Mucosa of descending colon (tissue), 3 donors: ENCODE data around the gene TKFC. TPM values are rescaled to one million over a fixed set of nuclear protein-coding genes. Genes with fewer than 3 reads are reported as not detected.

ENCODE experiments used
- ATAC-seq: fragments of 200-7000 bp; cut with Tn5 transposase; one replicate; pipeline ENCODE4 v1.9.1; 2020; ENCODE audit warnings: mild to moderate bottlenecking, moderate library complexity
- DNase-seq, 3 donors: peaks; one replicate each; pipeline ENCODE4 v3.0.0-alpha.2; 2020
- H3K36me3 ChIP-seq: fragments of 200-600 bp; one replicate; pipeline ENCODE4 v1.8.0; 2021; ENCODE audit warnings: low read depth, mild to moderate bottlenecking
- H3K4me1 ChIP-seq: fragments of 200-600 bp; one replicate; pipeline ENCODE4 v1.8.0; 2021; ENCODE audit warnings: low read depth, mild to moderate bottlenecking
- H3K4me3 ChIP-seq: fragments of 200-600 bp; one replicate; pipeline ENCODE4 v1.8.0; 2021; ENCODE audit warnings: mild to moderate bottlenecking
- H3K9me3 ChIP-seq: fragments of 200-600 bp; one replicate; pipeline ENCODE4 v1.8.0; 2021; ENCODE audit warnings: mild to moderate bottlenecking
- intact Hi-C, 2 donors: fragments of 100-400 bp; cut with DNase I in 1 of 2; cut with micrococcal nuclease in 1 of 2; formaldehyde crosslinking; loops; one replicate each; pipeline versions ENCODE4 v1.11.0 to v1.11.1; 2022; cut with DNase I, micrococcal nuclease
- total RNA-seq, 3 donors: library from RNA; stranded (reverse); fragmentation: NEBNext Ultra II Directional in 2 of 3; extraction: Animal tissue kit (Norgen Biotek cat#: 25700) in 2 of 3; gene quantifications; one replicate each; pipeline versions ENCODE4 v1.2.1 to v1.2.4, GENCODE V29; 2021 to 2023
- TF ChIP-seq, protein P1 (sequence below): fragments of 200-600 bp; IDR thresholded peaks from one replicate; pipeline ENCODE4 v1.8.0; 2022; ENCODE audit warnings: antibody characterized with exemption, mild to moderate bottlenecking
- donor health status: DM: no; HTN: no; CAD: no; lungs with moderate emphysema.
- donor health status: DM: no; HTN: no; CAD: no.
- donor health status: DM: no; HTN: yes; CAD: no.

TKFC gene
- total RNA-seq, 3 donors from 2014 or later = 30.9 to 78.8 (median 63.1) TPM

GRCh38 chr11:61358566-61358965 is 25.5 kb downstream of the TKFC start:
- Histone ChIP-seq H3K9me3 (no peaks in the 10 kb centered on the region), H3K4me3 (no peak overlapping the region), H3K4me1 (peaks cover 36% of the 10 kb centered on the region), H3K36me3 (no peaks in the 10 kb centered on the region)
- intact Hi-C loops = no loop called here
- DNase-seq (peak in 1 of 3 donors; percentile 34), ATAC-seq (no peak)
- TF ChIP-seq, protein P1, sequence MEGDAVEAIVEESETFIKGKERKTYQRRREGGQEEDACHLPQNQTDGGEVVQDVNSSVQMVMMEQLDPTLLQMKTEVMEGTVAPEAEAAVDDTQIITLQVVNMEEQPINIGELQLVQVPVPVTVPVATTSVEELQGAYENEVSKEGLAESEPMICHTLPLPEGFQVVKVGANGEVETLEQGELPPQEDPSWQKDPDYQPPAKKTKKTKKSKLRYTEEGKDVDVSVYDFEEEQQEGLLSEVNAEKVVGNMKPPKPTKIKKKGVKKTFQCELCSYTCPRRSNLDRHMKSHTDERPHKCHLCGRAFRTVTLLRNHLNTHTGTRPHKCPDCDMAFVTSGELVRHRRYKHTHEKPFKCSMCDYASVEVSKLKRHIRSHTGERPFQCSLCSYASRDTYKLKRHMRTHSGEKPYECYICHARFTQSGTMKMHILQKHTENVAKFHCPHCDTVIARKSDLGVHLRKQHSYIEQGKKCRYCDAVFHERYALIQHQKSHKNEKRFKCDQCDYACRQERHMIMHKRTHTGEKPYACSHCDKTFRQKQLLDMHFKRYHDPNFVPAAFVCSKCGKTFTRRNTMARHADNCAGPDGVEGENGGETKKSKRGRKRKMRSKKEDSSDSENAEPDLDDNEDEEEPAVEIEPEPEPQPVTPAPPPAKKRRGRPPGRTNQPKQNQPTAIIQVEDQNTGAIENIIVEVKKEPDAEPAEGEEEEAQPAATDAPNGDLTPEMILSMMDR = no peak

GRCh38 chr11:61359516-61359915 is 26.5 kb downstream of the TKFC start:
- Histone ChIP-seq H3K4me1 (peaks cover 36% of the 10 kb centered on the region), H3K36me3 (no peaks in the 10 kb centered on the region), H3K9me3 (no peaks in the 10 kb centered on the region), H3K4me3 (no peak overlapping the region)
- DNase-seq (peak in 2 of 3 donors; percentile 54 to 64), ATAC-seq (peak; percentile 70)
- TF ChIP-seq, protein P1 = no peak
- intact Hi-C loops = no loop called here

DNA sequence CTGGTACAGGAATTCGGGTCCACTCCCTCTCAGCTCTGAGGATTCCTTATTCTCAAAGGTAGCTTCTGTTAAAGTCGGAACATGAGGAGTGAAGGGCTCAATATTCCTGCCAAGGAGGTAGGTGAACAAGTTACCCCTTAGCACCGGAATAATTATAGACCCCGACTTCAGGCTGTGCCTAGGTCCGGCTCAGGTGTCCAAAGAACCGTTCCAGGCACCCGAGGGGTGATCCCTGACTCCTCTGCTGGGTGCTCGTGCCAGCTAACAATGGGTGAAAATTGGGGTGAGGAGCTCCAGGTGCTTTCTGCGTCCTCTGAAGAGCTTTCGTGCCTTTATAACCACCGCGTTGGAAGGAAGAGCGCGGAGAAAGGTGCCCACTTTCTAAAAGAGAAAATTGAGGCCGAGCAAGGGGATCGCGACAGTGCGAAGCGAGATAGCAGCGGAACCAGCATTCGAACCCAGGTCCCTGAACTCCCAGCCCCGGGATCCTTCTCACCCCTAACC is 28.3 kb downstream of the TKFC start:
- Histone ChIP-seq H3K4me1 (peaks cover 36% of the 10 kb centered on the region), H3K4me3 (peak overlapping the region; percentile 52), H3K9me3 (no peaks in the 10 kb centered on the region), H3K36me3 (peaks cover 8% of the 10 kb centered on the region)
- TF ChIP-seq, protein P1 = no peak
- intact Hi-C loops = no loop called here
- no peak for DNase-seq
- peak; percentile 0 for ATAC-seq

DNA sequence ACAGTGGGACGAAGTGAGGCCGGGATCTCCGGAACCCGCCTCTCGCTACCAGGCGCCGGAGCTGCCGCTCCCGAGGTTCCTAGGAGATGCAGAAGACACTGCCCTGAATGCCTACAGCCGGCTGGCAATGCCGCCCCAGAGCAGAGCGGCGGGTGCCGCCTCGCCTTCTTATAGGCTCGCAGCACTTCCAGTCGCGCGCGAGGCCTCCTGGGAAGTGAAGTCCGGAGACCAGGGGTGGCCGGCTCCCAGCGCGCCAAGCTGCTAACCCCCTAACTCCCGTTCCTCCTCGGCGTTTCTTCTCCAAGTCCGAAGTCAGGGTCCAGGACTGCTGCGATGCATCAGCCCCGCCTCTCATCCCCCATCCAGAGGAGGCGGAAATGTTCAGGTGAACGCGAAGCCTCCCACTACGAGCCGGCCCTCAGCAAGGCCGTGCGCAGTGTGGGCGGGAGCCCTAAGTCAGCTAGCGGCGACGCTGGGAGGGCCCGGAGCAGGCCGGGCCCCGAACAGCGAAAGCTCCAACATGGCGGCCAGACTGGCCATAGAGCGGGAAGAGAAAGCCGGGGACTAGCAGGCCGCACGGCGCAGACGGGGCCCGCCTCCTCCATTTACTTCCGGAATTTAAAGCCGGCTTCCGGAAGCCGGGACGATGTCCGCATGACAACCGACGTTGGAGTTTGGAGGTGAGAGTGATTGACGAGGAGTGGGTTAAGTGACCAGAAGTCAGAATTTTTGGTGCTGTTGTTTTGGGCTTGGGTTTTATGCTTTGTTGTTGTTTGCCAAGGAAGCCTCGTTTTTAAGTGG is 28.9 kb downstream of the TKFC start, which contains the start of the genes CYB561A3 and TMEM138:
Gene CYB561A3 (minus strand): TSS at position 142 of the 801 bp plus-strand sequence. CDS start 5,169 bp downstream, outside the sequence.
Gene TMEM138 (plus strand): TSS at position 634 of the 801 bp plus-strand sequence. CDS start 2,017 bp downstream, outside the sequence.
- Histone ChIP-seq H3K4me3 (peak within 1 kb of the TSS; percentile 52), H3K9me3 (no peaks in the 10 kb centered on the region), H3K4me1 (peaks cover 36% of the 10 kb centered on the region), H3K36me3 (peaks cover 8% of the 10 kb centered on the region)
- TF ChIP-seq, protein P1 = no peak
- intact Hi-C loops = no loop called here
- DNase-seq (peak; percentile 93 to 96 (median 94)), ATAC-seq (peak; percentile 90)

- DNase-seq (peak in 2 of 3 donors; percentile 44 to 52), ATAC-seq (peak; percentile 1)
- intact Hi-C loops = no loop called here
- Histone ChIP-seq H3K4me3 (peak overlapping the region; percentile 52), H3K36me3 (peaks cover 12% of the 10 kb centered on the region), H3K4me1 (peaks cover 36% of the 10 kb centered on the region), H3K9me3 (no peaks in the 10 kb centered on the region)
- TF ChIP-seq, protein P1 = no peak
Measured at GRCh38 chr11:61362542-61362875, 29.5 kb downstream of the TKFC start.
